Measurements from ENCODE around the gene ARFGEF3.

ARFGEF3 gene

DNA sequence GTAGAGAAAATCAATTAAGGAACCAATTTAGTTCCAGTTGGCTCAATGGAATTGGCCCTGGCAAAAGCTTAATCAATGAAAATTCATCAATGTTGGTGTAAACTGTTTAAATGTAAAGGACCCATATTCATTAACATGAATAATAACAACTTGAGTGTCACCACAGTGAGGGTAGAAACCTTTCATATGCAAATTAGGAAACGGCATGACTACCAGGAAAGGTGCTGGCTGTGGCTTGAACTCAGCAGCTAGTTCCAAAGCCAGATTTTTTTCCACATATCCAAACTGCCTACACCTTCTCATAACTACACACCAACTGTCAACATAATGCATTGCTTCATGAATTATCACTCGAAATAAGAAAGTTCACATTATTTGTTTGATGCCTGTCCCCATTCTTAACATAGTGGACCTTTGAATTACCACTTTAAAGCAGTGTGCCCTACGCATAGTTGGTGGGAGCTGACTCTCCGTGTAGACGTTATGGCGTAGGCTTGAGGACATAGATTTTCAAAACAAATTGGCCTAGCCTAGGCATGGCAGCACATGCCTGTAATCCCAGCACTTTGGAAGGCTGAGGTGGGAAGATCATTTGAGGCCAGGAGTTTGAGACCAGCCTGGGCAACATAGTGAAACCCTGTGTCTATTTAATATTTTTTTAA, 36.8 kb downstream of the ARFGEF3 start:
- Histone ChIP-seq H3K14ac (ENCODE audit: low read length in 2 of 2) (no peak overlapping the region), H3K4me1 (ENCODE audit: control insufficient read depth, insufficient read depth, low read depth, low read length) (no peaks in the 10 kb centered on the region), H3K4ac (ENCODE audit: low read depth in 1 of 2, low read length in 2 of 2) (no peak overlapping the region), H3K27ac (ENCODE audit: low read length, poor library complexity, severe bottlenecking) (no peak overlapping the region), H2BK5ac (ENCODE audit: low read depth, low read length, poor library complexity, severe bottlenecking) (no peak overlapping the region), H3K9ac (ENCODE audit: low read length) (no peak overlapping the region), H3K4me2 (ENCODE audit: low read length, poor library complexity, severe bottlenecking) (no peak overlapping the region), H3K36me3 (ENCODE audit: control insufficient read depth in 1 of 2, insufficient read depth in 2 of 2, low read depth in 1 of 2, low read length in 2 of 2) (no peaks in the 10 kb centered on the region), H2AFZ (ENCODE audit: low read depth, low read length) (no peak overlapping the region), H2BK120ac (ENCODE audit: low read depth, low read length) (no peak overlapping the region), H3K79me1 (replicated peaks; ENCODE audit: low read length, poor library complexity, severe bottlenecking) (no peaks in the 10 kb centered on the region), H3K9me3 (ENCODE audit: control insufficient read depth, low read length) (no peaks in the 10 kb centered on the region), H3K27me3 (ENCODE audit: control insufficient read depth in 1 of 2, insufficient read depth in 1 of 2, low read length in 2 of 2) (peaks cover 0 to 4% of the 10 kb centered on the region in 2 experiments), H4K91ac (ENCODE audit: low read length) (no peak overlapping the region), H2BK12ac (ENCODE audit: low read length in 2 of 2) (no peak overlapping the region), H2BK15ac (ENCODE audit: low read depth, poor library complexity, severe bottlenecking) (no peak overlapping the region), H3K4me3 (ENCODE audit: insufficient read depth in 1 of 2, low read depth in 1 of 2, low read length in 2 of 2) (no peak overlapping the region), H4K8ac (ENCODE audit: low read length) (no peak overlapping the region), H3K23ac (ENCODE audit: low read length in 2 of 2) (no peak overlapping the region), H3K18ac (ENCODE audit: low read depth in 1 of 2, low read length in 2 of 2) (no peak overlapping the region), H2AK5ac (ENCODE audit: low read length, severe bottlenecking) (no peak overlapping the region)
- DNase-seq, result no peak
- 79% methylated on average over 6 of the region's 6 CpGs for WGBS

DNA sequence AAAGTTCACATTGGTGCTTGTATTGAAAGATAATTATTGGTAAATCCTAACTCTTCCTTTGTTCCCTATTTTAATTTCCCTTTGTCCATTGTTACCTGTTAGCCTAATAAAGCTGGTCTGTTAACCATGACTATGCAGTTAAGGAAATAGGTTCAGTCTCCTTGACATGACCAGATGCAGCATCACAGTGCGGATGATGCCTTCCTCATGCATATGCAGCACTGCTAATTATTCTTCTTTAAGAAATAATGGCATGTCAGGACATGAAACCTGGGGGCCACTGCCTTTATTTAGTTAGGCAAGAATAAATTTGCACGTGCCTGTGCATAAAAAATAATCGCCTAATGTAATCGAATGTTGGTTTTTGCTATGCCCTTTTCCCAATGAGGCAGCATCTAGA, 40.1 kb downstream of the ARFGEF3 start:
- WGBS, result 91% methylated on average over 4 of the region's 4 CpGs
- no peaks in the 10 kb centered on the region for H3K9me3 ChIP-seq (ENCODE audit: control insufficient read depth, low read length)

GRCh38 chr6:138203315-138203714, 41.6 kb downstream of the ARFGEF3 start:
- Histone ChIP-seq H2BK12ac (ENCODE audit: low read length in 2 of 2) (no peak overlapping the region), H4K91ac (ENCODE audit: low read length) (no peak overlapping the region), H3K4ac (ENCODE audit: low read depth in 1 of 2, low read length in 2 of 2) (no peak overlapping the region), H4K8ac (ENCODE audit: low read length) (no peak overlapping the region), H3K27ac (ENCODE audit: low read length, poor library complexity, severe bottlenecking) (no peak overlapping the region), H2BK120ac (ENCODE audit: low read depth, low read length) (no peak overlapping the region), H3K79me1 (replicated peaks; ENCODE audit: low read length, poor library complexity, severe bottlenecking) (no peaks in the 10 kb centered on the region), H3K14ac (ENCODE audit: low read length in 2 of 2) (no peak overlapping the region), H2AFZ (ENCODE audit: low read depth, low read length) (no peak overlapping the region), H3K23ac (ENCODE audit: low read length in 2 of 2) (no peak overlapping the region), H3K18ac (ENCODE audit: low read depth in 1 of 2, low read length in 2 of 2) (no peak overlapping the region), H3K4me3 (ENCODE audit: insufficient read depth in 1 of 2, low read depth in 1 of 2, low read length in 2 of 2) (no peak overlapping the region), H3K36me3 (ENCODE audit: control insufficient read depth in 1 of 2, insufficient read depth in 2 of 2, low read depth in 1 of 2, low read length in 2 of 2) (no peaks in the 10 kb centered on the region), H3K9me3 (ENCODE audit: control insufficient read depth, low read length) (no peaks in the 10 kb centered on the region), H2BK15ac (ENCODE audit: low read depth, poor library complexity, severe bottlenecking) (no peak overlapping the region), H3K9ac (ENCODE audit: low read length) (no peak overlapping the region), H2AK5ac (ENCODE audit: low read length, severe bottlenecking) (no peak overlapping the region), H3K27me3 (ENCODE audit: control insufficient read depth in 1 of 2, insufficient read depth in 1 of 2, low read length in 2 of 2) (peaks cover 4 to 9% of the 10 kb centered on the region in 2 experiments), H3K4me1 (ENCODE audit: control insufficient read depth, insufficient read depth, low read depth, low read length) (no peaks in the 10 kb centered on the region), H2BK5ac (ENCODE audit: low read depth, low read length, poor library complexity, severe bottlenecking) (no peak overlapping the region), H3K4me2 (ENCODE audit: low read length, poor library complexity, severe bottlenecking) (no peak overlapping the region)
- WGBS, result 84% methylated on average over 1 of the region's 2 CpGs
- DNase-seq, result no peak

More for the DNA sequence above, 40.1 kb downstream of the ARFGEF3 start:
- Histone ChIP-seq H2BK120ac (ENCODE audit: low read depth, low read length) (no peak overlapping the region), H3K18ac (ENCODE audit: low read depth in 1 of 2, low read length in 2 of 2) (no peak overlapping the region), H3K4me2 (ENCODE audit: low read length, poor library complexity, severe bottlenecking) (no peak overlapping the region), H2AK5ac (ENCODE audit: low read length, severe bottlenecking) (no peak overlapping the region), H3K4ac (ENCODE audit: low read depth in 1 of 2, low read length in 2 of 2) (no peak overlapping the region), H2BK15ac (ENCODE audit: low read depth, poor library complexity, severe bottlenecking) (no peak overlapping the region), H3K23ac (ENCODE audit: low read length in 2 of 2) (no peak overlapping the region), H3K9ac (ENCODE audit: low read length) (no peak overlapping the region), H3K36me3 (ENCODE audit: control insufficient read depth in 1 of 2, insufficient read depth in 2 of 2, low read depth in 1 of 2, low read length in 2 of 2) (no peaks in the 10 kb centered on the region), H3K4me3 (ENCODE audit: insufficient read depth in 1 of 2, low read depth in 1 of 2, low read length in 2 of 2) (no peak overlapping the region), H3K14ac (ENCODE audit: low read length in 2 of 2) (no peak overlapping the region), H4K8ac (ENCODE audit: low read length) (no peak overlapping the region), H2AFZ (ENCODE audit: low read depth, low read length) (no peak overlapping the region), H3K27me3 (ENCODE audit: control insufficient read depth in 1 of 2, insufficient read depth in 1 of 2, low read length in 2 of 2) (peaks cover 2 to 4% of the 10 kb centered on the region in 2 experiments), H2BK5ac (ENCODE audit: low read depth, low read length, poor library complexity, severe bottlenecking) (no peak overlapping the region), H3K27ac (ENCODE audit: low read length, poor library complexity, severe bottlenecking) (no peak overlapping the region), H4K91ac (ENCODE audit: low read length) (no peak overlapping the region), H3K79me1 (replicated peaks; ENCODE audit: low read length, poor library complexity, severe bottlenecking) (no peaks in the 10 kb centered on the region), H2BK12ac (ENCODE audit: low read length in 2 of 2) (no peak overlapping the region), H3K4me1 (ENCODE audit: control insufficient read depth, insufficient read depth, low read depth, low read length) (no peaks in the 10 kb centered on the region)
- DNase-seq, result no peak

DNA sequence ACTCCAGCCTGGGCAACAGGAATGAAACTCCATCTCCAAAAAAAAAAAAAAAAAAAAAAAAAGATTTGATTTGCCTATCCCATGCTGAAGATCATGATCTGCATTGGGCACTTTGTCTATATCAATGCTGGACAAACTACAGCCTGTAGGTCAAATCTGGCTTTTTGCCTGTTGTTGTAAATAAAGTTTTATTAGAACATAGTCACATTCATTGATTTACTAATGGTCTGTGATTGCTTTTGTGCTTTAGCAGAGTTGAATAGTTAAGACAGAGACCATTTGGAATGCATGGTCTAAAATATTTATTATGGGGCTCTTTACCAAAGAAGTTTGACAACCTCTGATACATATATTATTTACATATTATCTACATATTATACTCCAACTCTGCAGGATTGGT, 42.6 kb downstream of the ARFGEF3 start:
- H2AK5ac ChIP-seq (ENCODE audit: low read length, severe bottlenecking), result no peak overlapping the region
- no peak overlapping the region for H3K9ac ChIP-seq (ENCODE audit: low read length)
- no peaks in the 10 kb centered on the region for H3K79me1 ChIP-seq (replicated peaks; ENCODE audit: low read length, poor library complexity, severe bottlenecking)
- no peak overlapping the region for H2BK5ac ChIP-seq (ENCODE audit: low read depth, low read length, poor library complexity, severe bottlenecking)
- no peak overlapping the region for H2BK120ac ChIP-seq (ENCODE audit: low read depth, low read length)
- H2BK15ac ChIP-seq (ENCODE audit: low read depth, poor library complexity, severe bottlenecking), result no peak overlapping the region
- H4K91ac ChIP-seq (ENCODE audit: low read length), result no peak overlapping the region
- no peak overlapping the region for H3K14ac ChIP-seq (ENCODE audit: low read length in 2 of 2)
- H3K4me3 ChIP-seq (ENCODE audit: insufficient read depth in 1 of 2, low read depth in 1 of 2, low read length in 2 of 2), result no peak overlapping the region
- no peak overlapping the region for H2AFZ ChIP-seq (ENCODE audit: low read depth, low read length)
- H3K36me3 ChIP-seq (ENCODE audit: control insufficient read depth in 1 of 2, insufficient read depth in 2 of 2, low read depth in 1 of 2, low read length in 2 of 2), result no peaks in the 10 kb centered on the region
- no peaks in the 10 kb centered on the region for H3K9me3 ChIP-seq (ENCODE audit: control insufficient read depth, low read length)
- H4K8ac ChIP-seq (ENCODE audit: low read length), result no peak overlapping the region
- H2BK12ac ChIP-seq (ENCODE audit: low read length in 2 of 2), result no peak overlapping the region
- H3K4me2 ChIP-seq (ENCODE audit: low read length, poor library complexity, severe bottlenecking), result no peak overlapping the region
- no peak overlapping the region for H3K4ac ChIP-seq (ENCODE audit: low read depth in 1 of 2, low read length in 2 of 2)
- no peaks in the 10 kb centered on the region for H3K4me1 ChIP-seq (ENCODE audit: control insufficient read depth, insufficient read depth, low read depth, low read length)
- no peak overlapping the region for H3K23ac ChIP-seq (ENCODE audit: low read length in 2 of 2)
- peaks cover 4 to 13% of the 10 kb centered on the region in 2 experiments for H3K27me3 ChIP-seq (ENCODE audit: control insufficient read depth in 1 of 2, insufficient read depth in 1 of 2, low read length in 2 of 2)
- H3K18ac ChIP-seq (ENCODE audit: low read depth in 1 of 2, low read length in 2 of 2), result no peak overlapping the region
- DNase-seq, result no peak
- H3K27ac ChIP-seq (ENCODE audit: low read length, poor library complexity, severe bottlenecking), result no peak overlapping the region
